HG03139 (cell line): ENCODE data around the gene BRF1.

ENCODE experiments used
- ATAC-seq: cut with Tn5 transposase; IDR thresholded peaks from one replicate; pipeline ENCODE4 v1.9.1; 2021; ENCODE audit not compliant: unreplicated experiment

Gene BRF1

DNA sequence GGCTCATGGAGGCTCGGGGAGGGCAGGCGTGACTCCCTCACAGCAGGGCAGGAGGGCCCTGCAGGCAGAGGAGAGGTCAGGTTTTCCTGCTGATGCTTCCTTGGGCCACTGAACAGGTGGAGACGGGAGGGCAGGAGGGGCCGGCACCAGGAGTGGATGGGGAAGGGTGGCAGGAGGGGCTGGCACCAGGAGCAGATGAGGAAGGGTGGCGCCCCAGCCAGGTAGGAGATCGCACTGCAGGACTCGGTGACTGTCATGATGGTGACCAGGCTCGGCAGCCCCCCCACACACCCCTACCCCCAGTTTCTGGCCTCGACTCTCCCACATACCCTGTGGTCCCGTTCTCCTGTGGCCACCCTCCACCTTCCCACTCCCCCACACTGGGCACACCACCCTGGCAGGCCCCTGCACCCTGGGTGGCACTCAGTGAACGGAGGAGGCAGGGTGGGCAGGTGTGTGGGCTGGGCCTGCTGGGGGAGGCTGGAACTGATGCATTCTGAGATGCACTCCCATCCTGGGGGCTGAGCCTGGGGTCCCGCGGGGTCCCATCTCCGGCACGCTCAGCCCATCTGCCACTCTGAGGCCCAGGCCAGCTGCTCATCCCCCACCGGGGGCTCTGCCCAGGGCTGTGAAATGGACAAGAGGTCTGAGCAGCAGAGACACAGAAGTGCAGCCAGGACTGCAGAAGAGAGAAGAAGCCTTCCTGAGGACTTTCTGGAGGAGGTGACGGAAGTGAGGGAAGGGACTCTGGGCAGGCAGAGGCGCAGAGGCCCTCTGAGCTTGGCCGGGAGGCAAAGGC, 122.5 kb downstream of the BRF1 start:
- no peak for ATAC-seq

DNA sequence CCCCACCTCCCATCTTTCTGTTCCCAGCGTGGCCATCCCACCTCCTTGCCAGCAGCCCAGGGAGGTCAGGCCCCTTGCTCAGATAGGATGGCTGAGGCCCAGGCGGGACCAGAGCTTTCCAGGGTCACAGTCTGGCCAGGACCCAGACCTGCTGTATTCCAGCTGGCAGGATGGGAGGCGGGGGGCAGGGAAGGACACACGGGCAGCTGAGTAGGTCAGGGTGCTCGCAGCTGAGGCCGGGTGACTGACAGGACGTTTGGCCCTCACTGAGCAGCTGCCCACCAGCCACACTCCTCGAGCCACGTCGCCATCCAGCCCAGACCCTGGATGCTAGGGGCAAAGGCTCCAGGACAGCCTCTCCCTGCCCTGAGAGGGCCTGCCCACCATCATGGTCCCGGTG, 123.7 kb downstream of the BRF1 start:
- ATAC-seq: no peak

DNA sequence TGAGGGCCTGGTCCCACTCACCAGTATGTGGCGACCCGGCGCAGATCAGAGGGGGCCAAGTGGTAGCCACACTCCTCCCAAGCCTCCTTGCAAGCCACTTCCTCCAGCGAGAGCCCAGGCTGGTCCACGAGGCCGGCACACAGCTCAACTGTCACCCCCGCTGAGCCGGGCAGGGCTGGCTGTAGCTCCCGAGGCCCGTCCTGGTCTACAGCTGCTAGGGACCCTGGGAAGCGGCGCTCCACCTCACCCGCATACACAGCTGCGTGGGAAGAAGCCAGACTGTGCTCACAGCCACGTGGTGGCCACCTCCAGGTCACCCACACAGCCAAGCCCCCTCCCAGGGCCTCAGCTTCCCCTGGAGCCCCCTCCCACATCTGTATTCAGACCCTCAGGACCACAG, 124.3 kb downstream of the BRF1 start:
- no peak for ATAC-seq

DNA sequence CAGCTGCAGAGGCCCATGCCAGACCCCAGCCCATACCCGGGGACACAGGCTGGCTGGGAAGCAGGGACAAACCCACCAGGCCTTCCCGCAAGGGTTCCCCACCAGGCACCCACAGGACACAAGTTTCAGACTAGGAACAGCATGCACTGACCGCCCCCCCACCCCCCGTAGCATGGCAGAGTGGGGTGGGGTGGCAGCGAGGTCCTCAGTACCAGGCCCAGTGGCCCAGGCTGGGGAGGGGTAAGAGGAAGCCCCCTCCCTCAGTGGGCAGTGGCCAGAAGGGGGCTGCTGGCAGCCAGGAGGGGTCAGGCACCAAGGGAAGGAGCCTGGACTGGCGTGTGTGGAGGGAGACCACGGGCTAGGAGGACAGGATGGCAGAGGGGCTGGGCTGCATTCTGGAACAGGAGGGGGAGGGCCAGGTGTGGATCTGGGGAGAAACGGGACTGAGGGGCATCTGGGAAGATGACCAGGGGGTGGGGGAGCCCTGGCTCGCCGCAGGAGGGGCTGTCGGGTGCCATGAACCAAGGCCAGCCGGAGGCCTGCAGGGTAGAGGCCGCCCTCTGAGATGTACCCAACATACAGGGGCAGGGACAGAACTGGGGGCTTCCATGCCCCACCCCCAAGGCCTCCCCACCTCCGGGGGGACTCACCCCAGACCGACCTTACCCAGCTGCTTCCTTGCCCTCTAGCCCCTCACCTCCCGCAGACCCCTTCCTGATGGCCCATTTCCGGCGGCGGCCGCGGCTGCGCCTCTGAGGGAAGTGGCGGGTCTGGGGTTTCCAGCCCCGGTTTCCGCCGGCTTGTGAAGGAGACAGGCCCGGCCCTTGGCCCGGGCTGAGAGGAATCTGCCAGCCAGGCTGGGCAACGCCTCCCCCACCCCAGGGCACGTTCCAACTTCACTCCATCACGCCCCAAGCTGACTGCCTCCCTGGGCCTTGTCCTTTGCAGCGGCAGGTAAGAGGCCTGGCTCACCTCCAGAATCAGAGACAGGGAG, 126.6 kb downstream of the BRF1 start:
- ATAC-seq: no peak

DNA sequence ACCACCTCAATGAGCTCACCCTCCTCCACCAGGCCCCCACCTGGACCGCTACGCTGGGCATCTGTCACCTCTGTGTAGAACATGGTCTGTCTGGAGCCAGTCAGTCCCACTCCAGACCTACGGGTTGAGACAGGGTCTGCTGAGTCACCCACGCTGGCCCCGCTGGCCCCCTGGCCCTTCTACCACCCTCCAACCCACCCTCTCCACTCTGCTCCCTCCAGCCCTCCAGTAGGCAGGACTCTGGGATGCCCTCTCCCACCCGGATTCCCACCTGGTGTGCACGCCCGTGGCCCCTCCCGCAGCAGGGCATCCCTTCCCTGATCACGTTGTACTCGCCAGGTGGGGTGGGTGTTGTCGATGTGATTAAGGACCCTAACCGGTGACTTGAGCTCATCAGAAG, 127.7 kb downstream of the BRF1 start:
- no peak for ATAC-seq

DNA sequence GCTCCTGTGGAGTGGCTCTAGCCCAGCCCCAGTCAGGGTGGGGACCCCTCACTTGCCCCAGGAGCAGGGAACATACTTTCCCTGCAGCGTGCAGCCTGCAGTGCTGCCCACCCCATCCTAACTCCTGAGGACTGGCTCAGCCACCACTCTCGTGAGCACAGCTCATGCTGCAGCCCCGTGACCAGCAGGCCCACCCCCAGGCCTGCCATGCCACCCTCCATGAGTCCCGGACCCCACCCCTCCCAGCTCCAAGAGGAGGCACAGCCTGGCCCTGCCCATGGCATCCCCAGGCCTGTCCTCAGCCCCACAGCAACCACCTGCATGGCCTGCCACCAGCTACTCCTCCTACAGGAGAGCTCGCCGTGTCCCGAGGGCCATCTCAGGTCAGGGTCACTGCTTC, 128.3 kb downstream of the BRF1 start:
- ATAC-seq: no peak

DNA sequence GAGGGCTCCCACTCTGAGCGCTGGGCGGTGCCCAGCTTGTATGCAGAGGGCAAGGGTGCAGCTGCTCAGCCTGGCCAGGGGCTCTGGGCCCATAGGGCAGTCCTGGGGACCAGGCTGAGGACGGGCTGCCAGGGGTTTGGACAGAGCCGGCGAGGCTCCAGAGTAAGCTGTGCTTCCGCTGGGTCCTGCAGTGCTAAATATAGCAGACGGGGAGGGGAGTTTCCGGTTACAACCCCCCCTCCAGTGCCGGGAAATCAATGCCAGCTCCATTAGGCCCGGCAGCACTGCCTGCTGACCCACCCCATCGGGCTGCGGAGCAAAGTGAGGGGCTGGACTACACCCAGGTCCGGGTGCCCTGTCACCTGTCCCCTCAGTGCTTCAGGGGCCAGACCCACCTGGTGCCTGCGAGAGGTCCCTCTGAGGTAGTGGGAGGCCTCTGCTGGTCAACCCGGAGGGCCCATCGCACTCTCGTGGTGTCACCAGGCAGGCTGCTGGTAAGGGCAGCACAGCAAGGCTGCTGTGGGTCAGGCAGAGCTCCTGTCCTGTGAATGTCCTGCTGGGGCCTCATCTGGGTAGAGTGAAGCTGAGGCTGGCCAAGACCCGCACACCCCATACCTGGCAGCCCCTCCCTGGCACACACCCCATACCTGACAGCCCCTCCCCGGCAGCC, 129.7 kb downstream of the BRF1 start:
- no peak for ATAC-seq

DNA sequence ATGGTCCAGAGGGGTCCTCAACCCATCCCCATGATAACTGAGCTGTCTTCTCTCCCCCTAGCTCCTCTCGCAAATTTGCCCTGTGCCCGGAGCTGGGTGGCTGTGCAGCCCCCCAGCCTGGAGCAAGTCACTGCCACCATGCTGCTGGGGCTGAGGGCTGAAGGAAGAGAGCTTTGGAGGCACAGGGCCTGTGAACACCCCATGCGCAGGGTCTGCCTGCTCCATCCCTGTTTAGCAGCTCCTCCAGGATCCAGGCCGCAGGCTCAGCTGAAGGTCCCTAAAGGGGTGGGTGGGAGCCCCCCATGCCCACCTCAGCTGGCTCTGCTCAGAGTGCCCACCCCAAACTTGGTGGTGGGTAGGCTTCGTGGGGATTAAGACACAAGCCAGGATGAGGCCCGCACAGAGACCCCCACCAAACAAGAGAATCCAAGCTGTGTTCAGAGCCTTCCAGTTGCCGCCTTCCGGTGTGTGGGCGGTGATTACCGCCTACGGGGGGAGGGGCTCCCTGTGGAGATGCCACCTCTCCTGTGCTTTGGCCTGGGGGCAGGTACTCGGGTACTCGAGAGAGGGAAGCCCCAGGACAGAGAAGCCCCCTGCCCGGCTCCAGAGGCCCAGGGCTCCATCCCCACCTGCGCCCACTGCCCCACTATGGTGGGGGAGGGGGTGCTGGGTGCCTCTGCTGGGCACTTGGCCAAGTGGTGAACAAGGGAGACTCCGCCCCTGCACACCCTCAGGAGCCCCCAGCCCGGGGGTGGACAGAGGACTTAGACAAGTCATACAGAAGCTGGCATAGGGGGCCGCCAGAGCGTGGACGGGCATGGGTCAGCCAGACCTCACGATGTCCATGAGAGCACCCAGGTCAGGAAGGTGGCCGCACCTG, 130.8 kb downstream of the BRF1 start:
- ATAC-seq: no peak

DNA sequence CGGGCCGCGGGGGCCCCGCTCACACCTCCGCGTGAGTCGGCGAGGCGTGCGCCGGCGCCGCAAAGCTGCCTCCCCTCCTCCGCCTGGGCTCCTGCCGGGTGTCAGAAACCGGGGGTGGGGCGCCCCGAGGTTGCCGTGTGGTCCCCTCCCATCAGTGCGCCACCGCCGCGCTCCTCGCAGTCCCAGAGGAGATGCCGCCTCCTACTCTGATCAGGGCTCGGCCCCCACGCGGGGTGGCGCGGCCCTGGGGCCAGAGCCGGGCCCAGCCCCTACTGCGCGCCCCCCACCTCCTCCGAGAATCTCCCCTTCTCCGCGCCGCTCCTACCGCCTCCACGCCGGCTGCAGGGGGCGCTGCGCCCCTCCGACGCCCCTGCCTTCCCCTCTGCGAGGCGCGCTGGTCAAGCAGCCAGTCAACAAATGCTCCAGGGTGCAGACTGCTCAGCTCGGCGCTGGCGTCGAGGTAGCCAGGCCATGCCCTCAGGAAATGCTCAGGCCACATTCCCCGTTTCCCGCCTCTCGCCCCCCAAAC, 131.8 kb downstream of the BRF1 start:
- ATAC-seq: no peak

DNA sequence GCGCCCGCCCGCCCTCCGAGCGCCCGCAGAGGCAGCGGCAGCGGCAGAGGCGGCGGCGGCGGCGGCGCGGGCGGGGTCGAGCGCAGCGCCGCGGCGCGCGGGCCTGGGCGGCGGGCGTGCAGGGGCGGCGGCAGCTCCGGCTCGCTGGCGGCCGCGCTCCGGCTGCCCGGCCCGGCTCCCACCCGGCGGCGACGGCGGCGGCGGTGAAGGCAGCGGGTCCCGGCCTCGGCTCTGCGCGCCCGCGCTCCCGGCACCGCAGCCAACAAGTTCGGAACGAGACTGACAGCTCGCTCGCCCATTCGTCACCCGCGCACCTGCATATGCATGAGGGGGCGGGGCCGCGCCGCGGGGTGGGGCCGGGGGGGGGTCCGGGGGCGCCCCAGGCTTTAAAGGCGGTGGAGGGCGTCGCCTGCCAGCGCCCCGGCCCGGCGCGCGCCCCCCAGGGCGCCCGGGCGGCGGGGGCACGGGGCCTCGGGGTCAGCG, 132.3 kb downstream of the BRF1 start, which contains the start of gene JAG2:
TSS of gene JAG2 (minus strand) at position 281 of the 483 bp plus-strand sequence. CDS start 356 bp downstream, outside the sequence.
- ATAC-seq: no peak

DNA sequence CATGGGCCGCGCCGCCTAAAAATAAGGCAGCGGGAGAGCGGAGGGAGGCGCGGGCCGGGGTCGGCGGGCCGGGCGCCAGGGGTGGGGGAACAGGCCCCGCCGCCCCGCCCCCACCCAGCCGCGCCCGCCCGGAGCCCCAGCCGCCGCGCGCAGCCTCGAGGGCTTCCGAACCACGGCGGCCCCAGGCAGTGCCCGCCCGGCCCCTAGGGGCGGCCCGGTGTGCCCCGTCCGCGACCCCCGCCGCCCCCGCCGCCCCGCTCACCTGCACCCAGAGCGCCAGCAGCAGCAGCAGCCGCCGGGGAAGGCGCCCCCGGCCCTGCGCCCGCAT, 132.7 kb downstream of the BRF1 start:
- no peak for ATAC-seq

DNA sequence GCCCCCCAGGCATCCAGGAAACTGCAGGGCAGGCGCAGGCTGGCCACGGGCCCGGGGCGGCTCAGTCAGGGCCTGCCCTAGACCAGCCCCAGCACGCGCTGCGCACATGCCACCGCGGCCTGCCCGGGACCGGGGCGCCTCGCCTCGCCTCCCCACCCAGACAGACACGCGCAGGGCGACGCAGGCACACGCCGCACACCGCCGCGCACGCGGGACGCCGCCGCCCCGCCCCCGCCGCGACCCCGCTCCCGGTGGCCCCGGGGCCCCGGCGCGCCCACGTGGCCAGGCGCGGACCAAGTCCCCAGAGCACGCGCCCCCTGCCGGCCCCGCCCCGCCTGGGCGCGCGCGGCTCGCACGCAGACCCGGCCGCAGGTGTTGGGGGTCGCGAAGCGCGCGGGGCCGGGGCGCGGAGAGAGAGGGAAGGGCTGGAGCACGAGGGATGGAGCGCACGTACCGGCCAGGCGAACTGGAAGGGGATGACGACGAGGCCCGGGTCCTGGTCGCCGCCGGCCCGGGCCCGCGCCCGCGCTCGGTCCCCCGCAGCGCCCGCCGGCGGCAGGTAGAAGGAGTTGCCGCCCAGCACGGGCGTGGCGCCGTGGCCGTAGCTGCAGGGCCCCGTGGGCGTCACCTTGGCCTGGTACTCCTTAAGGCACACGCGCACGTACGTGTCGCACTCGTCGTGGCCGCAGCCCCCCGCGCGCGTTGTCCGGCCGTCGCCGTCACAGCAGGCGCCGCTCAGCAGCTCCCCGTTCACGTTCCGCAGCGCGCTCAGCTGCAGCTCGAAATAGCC, 133.3 kb downstream of the BRF1 start:
- no peak for ATAC-seq

DNA sequence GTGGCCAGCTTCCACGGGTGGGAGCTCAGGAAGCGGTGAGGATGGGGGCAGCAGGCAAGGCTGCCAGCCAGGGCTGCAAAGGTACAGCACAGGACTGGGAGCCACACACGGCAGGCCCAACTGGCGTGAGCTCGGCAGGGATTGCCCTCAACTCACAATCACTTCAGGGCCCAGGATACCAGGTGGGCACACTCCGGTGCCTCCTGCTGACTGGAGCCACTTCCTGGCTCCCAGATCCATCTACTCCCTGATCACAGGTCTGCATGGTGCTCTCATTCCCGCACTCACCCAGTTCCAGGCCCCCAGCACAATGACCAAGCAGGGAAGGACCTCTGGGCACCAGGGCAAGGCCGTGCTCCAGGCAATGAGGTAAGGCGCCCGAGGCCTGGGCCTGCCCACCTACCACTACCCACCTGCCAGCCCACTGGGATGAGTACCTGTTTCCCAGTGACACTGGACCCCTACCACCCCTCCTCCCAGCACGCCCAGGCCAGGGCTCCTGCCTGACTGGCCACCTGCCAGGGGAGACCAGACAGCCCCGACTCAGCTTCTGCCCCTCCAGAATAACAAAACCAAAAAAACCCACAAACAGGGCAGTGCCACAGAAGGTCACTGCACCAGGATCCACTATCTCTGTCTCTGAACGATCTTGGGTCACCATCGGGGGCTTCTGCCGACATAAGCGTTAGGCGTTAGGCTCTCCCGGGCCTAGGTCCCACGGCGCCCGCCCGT, 134.1 kb downstream of the BRF1 start:
- ATAC-seq: no peak

DNA sequence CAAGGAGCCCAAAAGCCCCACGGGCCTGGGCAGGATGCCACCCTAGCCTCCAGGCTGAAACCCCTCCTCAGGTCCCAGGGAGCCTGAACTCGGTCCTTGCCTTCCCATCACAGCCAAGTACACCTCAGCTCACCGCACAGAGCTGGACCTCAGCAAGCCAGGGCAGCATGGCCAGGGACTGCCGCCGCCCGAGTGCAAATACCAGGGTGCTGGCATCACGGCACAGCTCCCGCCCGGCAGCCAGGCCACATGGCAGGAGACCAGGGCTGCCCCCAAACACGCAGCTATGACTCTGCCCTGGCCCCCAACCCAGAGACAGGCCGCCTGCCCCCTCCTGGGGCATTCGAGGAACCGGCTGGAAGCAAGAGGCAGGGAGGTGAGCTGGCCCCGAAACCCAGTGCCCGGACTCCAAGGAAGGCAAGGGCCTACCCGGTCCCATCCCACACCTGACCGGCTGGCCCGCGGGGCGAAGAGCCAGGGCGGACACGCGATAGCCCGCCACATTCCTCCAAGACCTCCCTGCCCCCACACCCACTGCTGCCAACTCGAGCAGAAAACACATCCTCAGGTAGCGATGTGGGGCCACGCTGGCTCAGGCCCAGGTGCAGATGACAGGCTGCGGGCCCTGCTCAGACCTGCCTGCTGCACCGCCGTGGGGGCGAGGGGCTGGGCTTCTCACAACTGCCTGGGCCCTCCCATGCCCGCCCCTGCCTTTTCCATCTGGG, 134.9 kb downstream of the BRF1 start:
- ATAC-seq: no peak

DNA sequence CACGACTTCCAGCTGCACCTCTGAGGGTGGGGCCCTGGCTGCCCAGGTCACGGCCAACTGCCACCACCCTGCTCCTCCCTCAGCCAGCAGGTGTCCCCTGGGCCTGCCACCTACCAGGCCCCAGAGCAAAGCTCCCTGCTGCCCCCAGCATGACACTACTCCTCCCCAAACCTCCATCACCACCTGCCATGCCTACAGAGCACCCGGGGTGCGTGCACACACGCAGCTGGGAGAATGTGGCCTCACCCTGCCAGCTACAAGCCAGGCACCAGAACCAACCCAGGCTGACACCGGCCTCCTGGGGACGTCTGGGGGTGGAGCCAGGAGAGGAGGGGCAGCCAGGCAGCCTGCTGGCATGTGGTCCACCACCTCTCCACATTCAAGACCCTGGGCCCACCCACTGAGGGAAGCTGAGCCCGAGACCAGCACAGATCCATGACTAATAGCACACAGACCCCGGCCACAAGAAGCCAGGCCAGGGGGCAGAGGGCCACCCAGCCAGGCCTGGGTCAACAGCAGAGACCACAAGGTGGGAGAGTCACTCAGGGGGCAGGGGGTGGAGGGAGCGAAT, 135.6 kb downstream of the BRF1 start:
- no peak for ATAC-seq

DNA sequence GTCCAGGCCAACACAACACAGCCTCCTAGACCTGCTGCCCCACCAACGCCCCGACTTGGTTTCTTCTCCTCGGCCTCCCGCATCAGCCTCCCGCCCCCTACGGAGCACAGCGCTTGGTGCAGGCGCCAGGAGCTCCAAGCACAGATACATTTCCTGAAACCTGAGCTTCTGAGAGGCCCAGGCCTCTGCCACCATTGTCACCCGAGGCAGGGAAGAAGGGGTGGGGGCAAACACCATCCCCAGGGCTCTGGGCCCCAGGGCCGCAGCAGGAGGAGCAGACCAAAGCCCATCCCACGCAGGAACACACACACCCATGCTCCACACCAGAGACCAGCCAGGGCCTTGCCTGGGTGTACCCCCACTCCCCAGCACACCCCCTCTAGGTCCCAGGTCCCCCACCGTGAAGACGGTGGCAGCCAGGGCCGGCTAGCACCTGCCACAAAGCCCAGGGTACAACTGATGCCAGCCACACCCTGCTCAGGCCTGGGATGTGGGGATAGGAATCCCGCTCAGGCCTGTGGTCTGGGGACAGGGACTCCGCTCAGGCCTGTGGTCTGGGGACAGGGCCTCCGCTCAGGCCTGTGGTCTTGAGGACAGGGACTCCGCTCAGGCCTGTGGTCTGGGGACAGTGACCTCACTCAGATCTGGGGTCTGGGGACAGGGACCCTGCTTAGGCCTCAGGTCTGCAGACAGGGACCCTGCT, 137.6 kb downstream of the BRF1 start:
- ATAC-seq: no peak

DNA sequence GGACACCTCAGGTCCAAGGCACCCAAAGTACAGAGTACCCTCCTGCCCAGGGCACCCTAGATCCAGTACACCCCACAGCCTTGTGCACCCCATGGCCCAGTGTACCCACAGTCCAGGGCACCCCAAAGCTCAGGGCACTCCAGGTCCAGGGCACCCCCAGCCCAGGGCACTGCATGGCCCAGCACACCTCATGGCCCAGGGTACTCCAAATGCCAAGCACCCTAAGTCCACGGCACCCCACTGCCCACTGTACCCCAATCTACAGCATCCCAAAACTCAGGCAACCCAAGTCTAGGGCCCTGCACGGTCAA, 138.2 kb downstream of the BRF1 start:
- no peak for ATAC-seq
